SU-DHL-6 (cell line): ENCODE measurements around the gene PSMB5.

Experiments
- H2AFZ ChIP-seq: fragments of 200-600 bp; sonication (generic); 2 replicates; pipeline ENCODE4 v1.6.1; 2014; ENCODE audit warnings: low read depth, mild to moderate bottlenecking, moderate library complexity, mixed read lengths, antibody characterized with exemption, low read length; ENCODE audit not compliant: severe bottlenecking
- H3F3A ChIP-seq: fragments of 200-600 bp; shearing (Covaris generic); 2 replicates; pipeline ENCODE4 v1.6.0; 2016; ENCODE audit warnings: antibody characterized with exemption, mild to moderate bottlenecking; ENCODE audit not compliant: insufficient read depth
- H3K27ac ChIP-seq: fragments of 200-600 bp; sonication (generic); 2 replicates; pipeline ENCODE4 v1.5.1; 2016; ENCODE audit warnings: low read depth, mild to moderate bottlenecking, low read length, moderate library complexity, mixed read lengths
- H3K27me3 ChIP-seq: fragments of 200-600 bp; sonication (generic), shearing (Covaris generic); 2 replicates; pipeline ENCODE4 v1.6.0; 2014; ENCODE audit warnings: mild to moderate bottlenecking, low read length
- H3K36me3 ChIP-seq: fragments of 200-600 bp; sonication (generic); 2 replicates; pipeline ENCODE4 v1.6.1; 2014; ENCODE audit warnings: mild to moderate bottlenecking, low read length, mixed read lengths
- H3K4me2 ChIP-seq: fragments of 300-600, 200-600 bp; shearing (Covaris generic), sonication (generic); 2 replicates; pipeline ENCODE4 v1.6.0; 2014; ENCODE audit warnings: low read length, low read depth, mild to moderate bottlenecking; ENCODE audit not compliant: poor library complexity, severe bottlenecking
- H3K4me3 ChIP-seq: fragments of 200-600 bp; sonication (generic); 2 replicates; pipeline ENCODE4 v1.5.1; 2014; ENCODE audit warnings: antibody characterized with exemption, low read length, mild to moderate bottlenecking, mixed read lengths; ENCODE audit not compliant: insufficient read depth, poor library complexity, severe bottlenecking
- H3K79me2 ChIP-seq: fragments of 200-600 bp; sonication (generic); 2 replicates; pipeline ENCODE4 v1.6.1; 2014; ENCODE audit warnings: mild to moderate bottlenecking, low read length, moderate library complexity; ENCODE audit not compliant: insufficient read depth
- H3K9ac ChIP-seq: fragments of 200-600 bp; sonication (generic); 2 replicates; pipeline ENCODE4 v1.7.0; 2014; ENCODE audit warnings: mild to moderate bottlenecking, low read length
- H3K9me2 ChIP-seq: fragments of 200-600 bp; sonication (generic); replicated peaks from 2 replicates; pipeline ENCODE4 v1.6.1; 2014; ENCODE audit warnings: low read length; ENCODE audit not compliant: insufficient read depth
- H3K9me3 ChIP-seq: fragments of 200-600 bp; sonication (generic); 2 replicates; pipeline ENCODE4 v1.6.1; 2014; ENCODE audit warnings: low read length, mixed read lengths; ENCODE audit not compliant: insufficient read depth
- H4K20me1 ChIP-seq: fragments of 200-600 bp; sonication (generic); 2 replicates; pipeline ENCODE4 v1.6.1; 2014; ENCODE audit warnings: low read depth, mild to moderate bottlenecking, antibody characterized with exemption, low read length, moderate library complexity, mixed read lengths
- EZH2phosphoT487 ChIP-seq: fragments of 200-600 bp; sonication (generic), shearing (Covaris generic); conservative IDR thresholded peaks from 2 replicates; pipeline ENCODE4 v1.6.1; 2018; ENCODE audit warnings: mild to moderate bottlenecking, antibody characterized with exemption, low read length, moderate library complexity, mixed read lengths
- TF ChIP-seq, protein P1 (sequence below): fragments of 200-600 bp; sonication (generic); IDR thresholded peaks from one replicate; pipeline ENCODE4 v1.5.1; 2017; ENCODE audit warnings: antibody characterized with exemption, mild to moderate bottlenecking, low read length, moderate library complexity; ENCODE audit not compliant: insufficient read depth, poor library complexity, severe bottlenecking

Gene PSMB5

DNA sequence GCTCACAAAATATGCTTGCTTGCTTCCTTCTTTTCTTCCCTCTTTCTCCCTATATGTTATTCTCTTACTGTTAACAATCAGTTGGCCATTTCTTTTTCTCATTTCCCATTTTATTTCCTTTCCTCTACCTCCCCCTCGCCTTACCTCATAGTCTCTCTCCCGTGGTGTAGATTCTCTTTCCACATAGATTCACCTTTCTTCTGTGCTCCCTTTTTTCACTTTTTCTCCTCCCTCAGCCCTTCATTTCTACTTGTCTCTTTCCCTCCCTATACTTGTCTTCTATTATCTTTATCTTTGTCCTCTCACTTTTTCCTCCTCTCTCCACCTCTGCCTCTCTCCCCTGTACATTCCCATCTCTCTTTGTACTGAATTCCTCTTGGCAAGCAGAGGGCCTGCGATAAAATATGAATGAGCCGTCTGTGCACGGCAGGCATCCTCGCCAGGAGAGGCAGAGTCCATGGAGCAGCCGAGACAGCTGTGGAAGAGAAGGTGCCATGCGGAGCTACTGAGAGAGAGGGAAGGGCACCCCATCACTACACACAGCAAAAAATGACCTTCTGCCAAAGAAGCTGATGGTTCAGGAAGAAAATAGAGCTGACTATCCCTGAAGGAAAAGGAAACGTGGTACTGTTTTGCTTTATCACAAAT lies 36.9 kb downstream of the PSMB5 start:
- TF ChIP-seq EZH2phosphoT487: no peak
- TF ChIP-seq, protein P1, sequence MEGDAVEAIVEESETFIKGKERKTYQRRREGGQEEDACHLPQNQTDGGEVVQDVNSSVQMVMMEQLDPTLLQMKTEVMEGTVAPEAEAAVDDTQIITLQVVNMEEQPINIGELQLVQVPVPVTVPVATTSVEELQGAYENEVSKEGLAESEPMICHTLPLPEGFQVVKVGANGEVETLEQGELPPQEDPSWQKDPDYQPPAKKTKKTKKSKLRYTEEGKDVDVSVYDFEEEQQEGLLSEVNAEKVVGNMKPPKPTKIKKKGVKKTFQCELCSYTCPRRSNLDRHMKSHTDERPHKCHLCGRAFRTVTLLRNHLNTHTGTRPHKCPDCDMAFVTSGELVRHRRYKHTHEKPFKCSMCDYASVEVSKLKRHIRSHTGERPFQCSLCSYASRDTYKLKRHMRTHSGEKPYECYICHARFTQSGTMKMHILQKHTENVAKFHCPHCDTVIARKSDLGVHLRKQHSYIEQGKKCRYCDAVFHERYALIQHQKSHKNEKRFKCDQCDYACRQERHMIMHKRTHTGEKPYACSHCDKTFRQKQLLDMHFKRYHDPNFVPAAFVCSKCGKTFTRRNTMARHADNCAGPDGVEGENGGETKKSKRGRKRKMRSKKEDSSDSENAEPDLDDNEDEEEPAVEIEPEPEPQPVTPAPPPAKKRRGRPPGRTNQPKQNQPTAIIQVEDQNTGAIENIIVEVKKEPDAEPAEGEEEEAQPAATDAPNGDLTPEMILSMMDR: no peak
- no peaks in the 10 kb centered on the region for H3K27me3 ChIP-seq
- no peak overlapping the region for H3K4me2 ChIP-seq
- no peaks in the 10 kb centered on the region for H3F3A ChIP-seq
- H3K79me2 ChIP-seq: no peaks in the 10 kb centered on the region
- H3K36me3 ChIP-seq: no peaks in the 10 kb centered on the region
- no peaks in the 10 kb centered on the region for H3K9me2 ChIP-seq
- H3K27ac ChIP-seq: no peak overlapping the region
- no peaks in the 10 kb centered on the region for H4K20me1 ChIP-seq
- H3K4me3 ChIP-seq: no peak overlapping the region
- H2AFZ ChIP-seq: no peak overlapping the region
- H3K9me3 ChIP-seq: no peaks in the 10 kb centered on the region
- H3K9ac ChIP-seq: no peak overlapping the region

DNA sequence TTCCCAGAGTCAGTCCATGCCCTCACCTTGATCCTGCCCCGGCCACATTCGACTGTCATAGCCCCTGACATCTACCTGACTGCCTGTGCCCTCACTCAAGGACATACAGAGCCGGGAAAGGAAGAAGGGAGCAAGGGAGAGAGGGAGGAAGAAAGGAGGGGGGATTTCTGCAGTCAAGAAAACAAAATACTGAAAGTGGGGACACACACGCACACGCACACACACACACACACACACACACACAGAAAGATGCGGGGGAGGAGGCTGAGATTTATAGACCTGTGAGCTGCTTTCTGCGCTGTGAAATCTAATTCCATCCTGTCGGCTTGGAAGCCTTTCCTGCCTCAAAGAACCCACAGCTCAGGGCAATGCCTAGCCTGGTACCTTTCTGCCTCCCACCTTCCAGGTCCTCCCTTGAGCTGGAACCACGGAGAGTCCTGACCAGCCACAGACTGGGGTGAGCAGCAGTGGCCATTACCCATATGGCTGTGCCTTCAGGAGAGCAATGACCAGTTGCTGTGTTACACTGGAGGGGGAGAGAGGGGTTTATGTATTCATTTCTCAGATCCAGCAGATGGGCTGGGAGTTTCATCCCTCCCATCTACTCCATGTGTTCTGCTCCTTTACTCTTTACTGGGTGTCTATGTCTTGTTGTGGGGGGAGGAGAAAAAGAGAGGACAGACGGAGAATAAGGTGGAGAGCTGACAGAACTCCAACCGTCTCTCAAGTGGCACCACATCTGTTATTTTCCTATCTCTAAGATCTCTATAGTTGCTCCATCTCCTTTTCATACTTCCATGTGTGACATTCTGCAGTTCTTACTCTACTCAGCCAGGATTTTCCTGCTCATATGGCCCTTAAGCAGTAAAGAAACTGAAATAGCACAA lies 37.7 kb downstream of the PSMB5 start:
- H3K27me3 ChIP-seq: no peaks in the 10 kb centered on the region
- H3K79me2 ChIP-seq: no peaks in the 10 kb centered on the region
- H3K9me2 ChIP-seq: no peaks in the 10 kb centered on the region
- no peak for TF ChIP-seq EZH2phosphoT487
- TF ChIP-seq, protein P1: no peak
- no peak overlapping the region for H3K27ac ChIP-seq
- no peak overlapping the region for H3K9ac ChIP-seq
- H3F3A ChIP-seq: no peaks in the 10 kb centered on the region
- no peaks in the 10 kb centered on the region for H3K36me3 ChIP-seq
- H3K4me3 ChIP-seq: no peak overlapping the region
- no peaks in the 10 kb centered on the region for H4K20me1 ChIP-seq
- H3K9me3 ChIP-seq: no peaks in the 10 kb centered on the region
- no peak overlapping the region for H3K4me2 ChIP-seq
- no peak overlapping the region for H2AFZ ChIP-seq

DNA sequence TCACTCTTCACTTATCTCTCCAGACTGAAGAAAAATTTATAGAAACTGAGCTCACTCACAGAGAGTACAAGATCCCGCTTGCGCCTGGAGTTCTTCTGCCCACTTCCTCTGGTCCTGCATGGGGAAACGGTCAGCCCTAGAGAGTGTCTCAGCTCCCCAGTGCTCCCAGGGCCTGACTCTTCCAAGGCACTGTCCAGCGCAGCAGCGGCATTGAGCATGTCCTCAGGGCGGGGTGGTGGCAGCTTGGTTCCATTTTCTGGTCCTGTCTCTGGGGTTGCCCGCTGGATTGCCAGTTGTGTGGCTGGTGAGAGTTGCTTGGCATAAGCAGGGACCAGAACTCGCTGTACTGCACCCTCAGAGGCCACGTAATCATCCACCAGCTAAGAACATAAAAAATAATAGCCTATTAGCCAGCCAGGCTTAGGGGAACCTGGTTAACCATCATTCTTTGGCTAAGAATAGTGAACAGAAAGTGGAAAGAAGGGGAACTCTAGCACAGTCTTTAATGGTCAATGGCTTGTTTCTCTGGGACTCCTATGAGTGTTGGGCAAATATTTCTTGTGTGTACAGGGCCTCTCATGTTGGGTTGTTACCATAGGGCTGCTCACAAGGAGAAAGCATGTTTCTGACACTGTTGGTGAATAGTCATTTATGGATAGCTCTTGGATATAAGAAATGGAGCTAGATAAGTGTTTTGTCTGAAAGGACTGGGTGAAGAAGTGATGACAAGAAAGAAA lies 38.6 kb downstream of the PSMB5 start:
- Histone ChIP-seq H3K27ac (no peak overlapping the region), H3K4me3 (no peak overlapping the region), H3K4me2 (no peak overlapping the region), H3K9me2 (no peaks in the 10 kb centered on the region), H2AFZ (no peak overlapping the region), H3K36me3 (no peaks in the 10 kb centered on the region), H3K9ac (no peak overlapping the region), H3K79me2 (no peaks in the 10 kb centered on the region), H3K9me3 (no peaks in the 10 kb centered on the region), H3K27me3 (no peaks in the 10 kb centered on the region), H4K20me1 (no peaks in the 10 kb centered on the region), H3F3A (no peaks in the 10 kb centered on the region)
- TF ChIP-seq EZH2phosphoT487: no peak
- TF ChIP-seq, protein P1: no peak
